CD4-positive, alpha-beta memory T cell (primary cell): ENCODE data around the gene EHF. TPM values are rescaled to one million over a fixed set of nuclear protein-coding genes. Genes with fewer than 3 reads are reported as not detected.

Source experiments
- CTCF ChIA-PET: fragments of 350-600 bp; sonication (Branson Sonifier 250); formaldehyde crosslinking; loops from one replicate; lab custom pipeline; 2021; ENCODE audit warnings: inconsistent platforms; ENCODE audit not compliant: partially characterized antibody; lab: Charles Lee
- POLR2A ChIA-PET: fragments of 350-600 bp; sonication (Branson Sonifier 250); formaldehyde crosslinking; loops from one replicate; lab custom pipeline; 2021; ENCODE audit not compliant: partially characterized antibody; lab: Charles Lee
- DNase-seq, 5 donors: peaks; one replicate each; pipeline versions ENCODE4 v3.0.0 to v3.0.0-alpha.2; 2020 to 2022; ENCODE audit warnings: mixed read lengths in 1 of 5
- H3K27ac ChIP-seq: one replicate; pipeline ENCODE4 v1.7.0; 2013; ENCODE audit warnings: low read depth, low read length
- H3K27me3 ChIP-seq: 2 replicates; pipeline ENCODE4 v1.7.0; 2013; ENCODE audit warnings: mild to moderate bottlenecking, low read length, moderate library complexity; ENCODE audit not compliant: insufficient read depth
- H3K36me3 ChIP-seq: 2 replicates; pipeline ENCODE4 v1.7.0; 2013; ENCODE audit warnings: mild to moderate bottlenecking, low read length, moderate library complexity; ENCODE audit not compliant: insufficient read depth
- H3K4me1 ChIP-seq: 2 replicates; pipeline ENCODE4 v1.7.0; 2013; ENCODE audit warnings: mild to moderate bottlenecking, low read length, moderate library complexity; ENCODE audit not compliant: insufficient read depth
- H3K4me3 ChIP-seq, 2 donors: one replicate each; pipeline ENCODE4 v1.7.0; 2013; ENCODE audit warnings: low read length in 2 of 2, mild to moderate bottlenecking in 1 of 2
- H3K9me3 ChIP-seq, 2 donors: one replicate each; pipeline ENCODE4 v1.7.0; 2013; ENCODE audit warnings: low read length in 2 of 2, control low read depth in 1 of 2; ENCODE audit not compliant: control insufficient read depth in 1 of 2
- H3K27ac Mint-ChIP-seq, 7 donors: one replicate each; pipeline ENCODE4 v1.8.0; 2020 to 2021; ENCODE audit warnings: mixed read lengths in 7 of 7, mild to moderate bottlenecking in 6 of 7, inconsistent platforms in 3 of 7, moderate library complexity in 3 of 7
- H3K27me3 Mint-ChIP-seq, 2 donors: one replicate each; pipeline ENCODE4 v1.8.0; 2020 to 2021; ENCODE audit warnings: mixed read lengths in 2 of 2
- H3K36me3 Mint-ChIP-seq, 2 donors: one replicate each; pipeline ENCODE4 v1.8.0; 2020 to 2021; ENCODE audit warnings: mixed read lengths in 2 of 2, inconsistent platforms in 1 of 2, mild to moderate bottlenecking in 1 of 2
- H3K4me1 Mint-ChIP-seq, 4 donors: one replicate each; pipeline ENCODE4 v1.8.0; 2020 to 2021; ENCODE audit warnings: mixed read lengths in 4 of 4, mild to moderate bottlenecking in 1 of 4
- H3K4me3 Mint-ChIP-seq, 8 donors: one replicate each; pipeline ENCODE4 v1.8.0; 2020 to 2021; ENCODE audit warnings: mixed read lengths in 8 of 8, mild to moderate bottlenecking in 7 of 8, moderate library complexity in 6 of 8, inconsistent platforms in 3 of 8
- H3K9me3 Mint-ChIP-seq, 8 donors: one replicate each; pipeline ENCODE4 v1.8.0; 2020 to 2021; ENCODE audit warnings: mixed read lengths in 8 of 8, mild to moderate bottlenecking in 5 of 8, inconsistent platforms in 3 of 8, moderate library complexity in 1 of 8
- intact Hi-C: fragments of 100-400 bp; cut with micrococcal nuclease; formaldehyde crosslinking; loops from one replicate; pipeline ENCODE4 v1.15.1; 2023
- polyA plus RNA-seq, 2 donors: library from polyadenylated mRNA; unstranded; fragments of 300-500 nt; fragmentation: Illumina TruSeq; gene quantifications; one replicate each; pipeline ENCODE4 v1.2.3, GENCODE V29; 2021
- total RNA-seq, 2 experiments: library from RNA; stranded (reverse); gene quantifications; one replicate each; pipeline ENCODE4 v1.2.3, GENCODE V29; 2021

EHF gene
- total and polyA plus RNA-seq, 4 experiments from 2014 or later = not detected

DNA sequence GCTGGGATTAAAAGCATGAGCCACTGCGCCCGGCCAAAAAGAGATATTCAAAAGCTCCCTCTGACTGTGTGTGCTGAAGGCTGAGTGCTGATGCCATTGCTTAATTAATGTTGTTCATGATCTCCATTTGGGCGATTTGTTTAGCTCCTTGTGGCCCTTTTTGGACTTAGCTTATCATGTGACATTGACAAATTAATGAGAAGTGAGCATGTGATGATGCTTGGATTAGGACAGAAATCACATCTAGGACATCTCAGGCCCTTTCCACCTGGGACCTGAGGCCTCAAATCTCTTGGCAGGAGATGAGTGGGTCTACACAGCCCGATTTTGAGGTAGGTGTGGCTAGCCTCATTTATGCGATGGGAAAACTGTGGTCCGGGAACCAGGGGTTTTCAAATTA is 10.4 kb downstream of the EHF start:
- H3K27ac Mint-ChIP-seq = no peak overlapping the region
- ChIA-PET CTCF (no interaction called here), POLR2A (no interaction called here)
- H3K36me3 Mint-ChIP-seq = no peaks in the 10 kb centered on the region
- H3K4me3 Mint-ChIP-seq = no peak overlapping the region
- H3K4me1 ChIP-seq = peaks cover 13% of the 10 kb centered on the region
- H3K4me1 Mint-ChIP-seq = peaks cover 8 to 20% (median 13%) of the 10 kb centered on the region in 4 donors
- peaks cover 0 to 6% of the 10 kb centered on the region in 2 donors for H3K27me3 Mint-ChIP-seq
- H3K27me3 ChIP-seq = no peaks in the 10 kb centered on the region
- no peak for DNase-seq
- intact Hi-C loops = no loop called here
- no peaks in the 10 kb centered on the region for H3K36me3 ChIP-seq
- H3K9me3 ChIP-seq = no peaks in the 10 kb centered on the region
- no peak overlapping the region for H3K4me3 ChIP-seq
- no peaks in the 10 kb centered on the region for H3K9me3 Mint-ChIP-seq
- no peak overlapping the region for H3K27ac ChIP-seq

DNA sequence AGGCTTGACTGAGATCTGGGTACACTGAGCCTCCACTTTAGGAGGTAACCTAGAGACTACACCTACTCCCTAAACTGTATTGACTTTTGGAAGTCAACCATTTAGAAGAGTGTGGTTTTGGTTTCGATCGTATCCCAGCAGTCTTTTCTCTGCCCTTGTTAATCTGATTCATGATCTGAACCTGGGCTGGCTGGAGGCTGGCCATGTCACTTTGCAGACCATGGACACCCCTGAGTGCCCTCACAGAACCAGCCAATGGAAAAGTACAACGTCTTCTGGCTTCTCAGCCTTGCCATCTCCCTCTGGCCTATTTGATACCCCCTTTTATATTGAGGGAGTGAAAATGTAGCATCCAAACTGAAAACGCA is 10.8 kb downstream of the EHF start:
- no peaks in the 10 kb centered on the region for H3K36me3 ChIP-seq
- intact Hi-C loops = no loop called here
- no peaks in the 10 kb centered on the region for H3K9me3 ChIP-seq
- POLR2A ChIA-PET = no interaction called here
- no peaks in the 10 kb centered on the region for H3K9me3 Mint-ChIP-seq
- no peak overlapping the region for H3K27ac ChIP-seq
- no peak overlapping the region for H3K27ac Mint-ChIP-seq
- CTCF ChIA-PET = no interaction called here
- peaks cover 8 to 20% (median 13%) of the 10 kb centered on the region in 4 donors for H3K4me1 Mint-ChIP-seq
- no peaks in the 10 kb centered on the region for H3K36me3 Mint-ChIP-seq
- H3K4me1 ChIP-seq = peaks cover 13% of the 10 kb centered on the region
- no peaks in the 10 kb centered on the region for H3K27me3 ChIP-seq
- no peak overlapping the region for H3K4me3 Mint-ChIP-seq
- peaks cover 0 to 3% of the 10 kb centered on the region in 2 donors for H3K27me3 Mint-ChIP-seq
- DNase-seq = no peak
- H3K4me3 ChIP-seq = no peak overlapping the region

DNA sequence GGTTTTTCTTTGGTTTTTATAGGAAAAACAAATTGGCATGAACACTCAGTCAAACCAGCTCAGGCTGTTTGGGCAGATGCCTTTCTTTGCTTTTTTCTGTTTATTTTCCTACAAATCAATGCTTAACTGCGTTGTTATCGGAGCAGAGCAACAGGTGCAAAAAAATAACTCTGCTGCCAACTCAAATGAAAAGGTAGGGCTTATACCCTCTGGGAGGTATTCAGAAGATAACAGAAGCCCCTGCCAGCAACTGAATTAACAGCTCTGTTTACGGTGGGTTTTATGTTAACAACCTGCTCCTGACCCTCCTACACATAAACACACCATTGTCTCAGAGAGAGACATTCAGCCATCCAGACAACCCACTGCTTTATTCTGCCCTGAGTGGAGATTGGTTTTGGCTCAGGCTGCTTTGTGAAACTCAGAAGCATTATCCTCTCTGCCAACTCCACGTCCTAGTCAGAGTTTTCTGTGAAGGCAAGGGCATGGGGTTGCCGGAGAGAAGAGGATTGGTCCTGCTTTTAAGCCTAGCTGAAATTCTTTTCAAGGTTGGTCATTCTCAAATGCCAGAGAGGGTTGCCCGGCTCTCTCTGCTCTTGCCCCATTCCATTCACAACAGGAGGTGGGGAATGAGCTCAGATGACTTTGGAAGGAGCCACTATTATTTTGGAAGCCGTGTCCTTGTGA is 11.4 kb downstream of the EHF start:
- Mint-ChIP-seq H3K36me3 (no peaks in the 10 kb centered on the region), H3K27ac (no peak overlapping the region), H3K27me3 (no peaks in the 10 kb centered on the region), H3K4me1 (peaks cover 8 to 20% (median 13%) of the 10 kb centered on the region in 4 donors), H3K9me3 (no peaks in the 10 kb centered on the region), H3K4me3 (no peak overlapping the region)
- H3K27me3 ChIP-seq = no peaks in the 10 kb centered on the region
- H3K36me3 ChIP-seq = no peaks in the 10 kb centered on the region
- DNase-seq = no peak
- H3K9me3 ChIP-seq = no peaks in the 10 kb centered on the region
- H3K27ac ChIP-seq = no peak overlapping the region
- H3K4me1 ChIP-seq = peaks cover 13% of the 10 kb centered on the region
- POLR2A ChIA-PET = no interaction called here
- H3K4me3 ChIP-seq = no peak overlapping the region
- intact Hi-C loops = no loop called here
- CTCF ChIA-PET = no interaction called here

DNA sequence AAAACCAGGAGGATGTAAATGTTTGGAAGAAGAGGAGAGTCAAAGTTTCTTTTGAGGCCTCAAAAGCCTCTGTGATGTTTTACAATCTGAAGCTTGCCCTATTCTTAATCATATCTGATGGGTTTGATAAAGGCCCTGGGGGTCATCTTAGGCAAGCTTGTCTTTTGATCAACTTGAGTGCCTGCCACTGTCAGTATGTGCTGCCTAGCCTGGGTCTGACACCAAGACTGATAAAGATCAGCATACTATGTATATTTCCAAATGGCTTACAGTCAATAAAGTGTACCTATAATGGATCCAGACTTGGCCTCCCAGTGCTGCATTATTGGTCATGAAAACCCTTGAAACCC is 12.7 kb downstream of the EHF start:
- no peaks in the 10 kb centered on the region for H3K27me3 Mint-ChIP-seq
- ChIA-PET CTCF (no interaction called here), POLR2A (interaction anchor here (2.0 kb wide), 1 partner anchor 16 kb away, joined by 7 read pairs; no protein-coding TSS in a partner anchor)
- no peak overlapping the region for H3K4me3 ChIP-seq
- no peak overlapping the region for H3K27ac Mint-ChIP-seq
- DNase-seq = no peak
- H3K4me1 ChIP-seq = peaks cover 13% of the 10 kb centered on the region
- H3K27me3 ChIP-seq = no peaks in the 10 kb centered on the region
- H3K9me3 ChIP-seq = no peaks in the 10 kb centered on the region
- no peaks in the 10 kb centered on the region for H3K36me3 ChIP-seq
- peak overlapping the region in 4 of 8 donors; percentile 33 to 60 (median 54) for H3K4me3 Mint-ChIP-seq
- no peaks in the 10 kb centered on the region for H3K36me3 Mint-ChIP-seq
- no peak overlapping the region for H3K27ac ChIP-seq
- no peaks in the 10 kb centered on the region for H3K9me3 Mint-ChIP-seq
- peaks cover 8 to 20% (median 13%) of the 10 kb centered on the region in 4 donors for H3K4me1 Mint-ChIP-seq
- intact Hi-C loops = no loop called here

DNA sequence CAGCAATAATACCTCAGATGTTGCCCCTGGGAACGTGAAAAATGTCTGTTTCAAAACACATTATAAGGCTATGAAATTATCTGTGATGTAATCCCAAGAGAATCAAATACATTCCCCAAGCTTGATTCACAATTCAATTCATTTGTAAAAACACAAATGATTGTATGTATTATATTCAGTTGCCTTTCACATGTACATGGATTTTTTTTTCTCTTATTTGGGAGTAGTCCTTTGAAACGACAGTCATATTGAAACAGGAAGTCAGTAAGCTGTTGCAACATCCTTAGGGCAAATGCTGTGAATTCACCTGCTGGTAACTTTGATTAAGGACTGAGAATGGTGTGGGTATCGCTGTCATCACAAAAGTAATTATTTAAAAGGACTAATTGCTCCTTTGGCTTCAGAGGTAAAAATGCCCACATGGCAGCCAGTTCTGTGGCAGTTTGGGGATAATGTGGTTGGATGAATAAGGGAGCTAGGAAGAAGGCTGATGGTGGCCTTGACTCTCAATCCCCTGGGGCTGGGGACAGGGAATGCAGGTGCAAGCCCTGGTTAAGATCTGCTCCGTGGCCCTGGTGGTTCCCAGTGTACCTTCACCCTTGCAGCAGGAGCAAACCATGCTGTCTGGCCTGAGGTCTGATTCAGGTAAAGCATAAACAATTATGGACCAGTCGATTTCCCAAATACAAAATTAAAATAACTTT is 13.2 kb downstream of the EHF start:
- Mint-ChIP-seq H3K27ac (peak overlapping the region in 4 of 7 donors; percentile 5 to 25 (median 16)), H3K4me3 (peak overlapping the region in 6 of 8 donors; percentile 28 to 60 (median 50)), H3K36me3 (no peaks in the 10 kb centered on the region), H3K9me3 (no peaks in the 10 kb centered on the region), H3K27me3 (no peaks in the 10 kb centered on the region), H3K4me1 (peaks cover 8 to 20% (median 13%) of the 10 kb centered on the region in 4 donors)
- H3K27me3 ChIP-seq = no peaks in the 10 kb centered on the region
- ChIA-PET POLR2A (interaction anchor here (2.0 kb wide), 1 partner anchor 16 kb away, joined by 7 read pairs; no protein-coding TSS in a partner anchor), CTCF (no interaction called here)
- H3K9me3 ChIP-seq = no peaks in the 10 kb centered on the region
- peaks cover 13% of the 10 kb centered on the region for H3K4me1 ChIP-seq
- H3K27ac ChIP-seq = no peak overlapping the region
- DNase-seq = peak in 1 of 5 donors; percentile 7
- no peaks in the 10 kb centered on the region for H3K36me3 ChIP-seq
- intact Hi-C loops = no loop called here
- H3K4me3 ChIP-seq = no peak overlapping the region

DNA sequence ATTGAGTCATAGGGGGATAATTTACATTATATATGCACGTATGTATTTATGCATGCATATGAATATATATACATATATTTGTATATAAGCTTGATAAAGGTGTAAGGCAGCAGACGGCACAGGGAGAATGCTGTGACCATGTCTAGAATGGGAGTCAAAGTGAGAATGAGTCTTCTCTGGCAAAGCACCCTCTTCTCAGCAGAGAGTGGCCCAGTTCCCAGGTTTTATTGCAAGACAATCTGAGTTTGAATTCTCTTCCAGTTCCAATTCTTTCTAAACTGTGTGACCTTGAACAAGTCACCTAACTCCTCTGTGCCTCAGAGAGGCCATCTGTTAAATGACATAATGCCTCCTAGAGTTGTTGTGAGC is 13.8 kb downstream of the EHF start:
- CTCF ChIA-PET = no interaction called here
- H3K27me3 ChIP-seq = no peaks in the 10 kb centered on the region

DNA sequence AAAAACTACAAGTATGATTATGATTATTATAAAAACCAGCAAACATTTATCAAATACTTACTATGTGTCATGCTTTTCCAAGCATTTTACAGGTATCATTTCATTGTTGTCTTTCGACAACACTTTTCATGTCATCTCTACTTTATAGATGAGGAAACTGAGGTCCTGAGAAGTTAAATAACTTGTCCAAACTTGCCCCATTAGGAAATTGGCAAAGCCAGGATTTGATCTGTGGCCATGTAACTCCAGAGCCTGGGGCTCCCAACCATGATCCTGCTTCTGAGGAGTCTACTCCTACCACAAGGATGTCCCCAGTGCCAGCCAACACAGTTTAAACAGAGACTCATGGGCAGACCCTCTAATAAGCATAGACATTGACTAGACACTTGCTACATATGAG is 15.2 kb downstream of the EHF start:
- Mint-ChIP-seq H3K27ac (no peak overlapping the region), H3K9me3 (no peaks in the 10 kb centered on the region), H3K4me3 (no peak overlapping the region), H3K4me1 (peaks cover 8 to 20% (median 13%) of the 10 kb centered on the region in 4 donors), H3K27me3 (peaks cover 0 to 2% of the 10 kb centered on the region in 2 donors), H3K36me3 (no peaks in the 10 kb centered on the region)
- no peaks in the 10 kb centered on the region for H3K36me3 ChIP-seq
- peaks cover 13% of the 10 kb centered on the region for H3K4me1 ChIP-seq
- intact Hi-C loops = no loop called here
- POLR2A ChIA-PET = no interaction called here
- no peaks in the 10 kb centered on the region for H3K9me3 ChIP-seq
- DNase-seq = no peak
- H3K4me3 ChIP-seq = no peak overlapping the region
- CTCF ChIA-PET = no interaction called here
- no peaks in the 10 kb centered on the region for H3K27me3 ChIP-seq
- no peak overlapping the region for H3K27ac ChIP-seq

More for the DNA sequence above, 13.8 kb downstream of the EHF start:
- Histone ChIP-seq H3K4me3 (no peak overlapping the region), H3K36me3 (no peaks in the 10 kb centered on the region), H3K4me1 (peaks cover 13% of the 10 kb centered on the region), H3K9me3 (no peaks in the 10 kb centered on the region), H3K27ac (no peak overlapping the region)
- H3K9me3 Mint-ChIP-seq = no peaks in the 10 kb centered on the region
- intact Hi-C loops = no loop called here
- peaks cover 8 to 20% (median 13%) of the 10 kb centered on the region in 4 donors for H3K4me1 Mint-ChIP-seq
- peak overlapping the region in 1 of 8 donors; percentile 60 for H3K4me3 Mint-ChIP-seq
- POLR2A ChIA-PET = interaction anchor here (0.6 to 2.0 kb wide), 2 partner anchors 15 to 971 kb away, joined by 3 to 7 read pairs; no protein-coding TSS in a partner anchor
- no peaks in the 10 kb centered on the region for H3K36me3 Mint-ChIP-seq
- H3K27ac Mint-ChIP-seq = peak overlapping the region in 2 of 7 donors; percentile 17 to 25
- peaks cover 0 to 2% of the 10 kb centered on the region in 2 donors for H3K27me3 Mint-ChIP-seq
- DNase-seq = no peak
